Activated naive CD4-positive, alpha-beta T cell (primary cell): ENCODE measurements around the gene ISLR2.

Source experiments
- DNase-seq, 4 experiments: peaks; one replicate each; lab custom pipeline; 2025; lab: John Stamatoyannopoulos, UW

The ISLR2 gene

GRCh38 chr15:74178326-74179100, 48.1 kb downstream of the ISLR2 start:
- no peak for DNase-seq

GRCh38 chr15:74179101-74179841, 48.9 kb downstream of the ISLR2 start:
- DNase-seq: no peak

GRCh38 chr15:74179983-74180880, 49.8 kb downstream of the ISLR2 start:
- no peak for DNase-seq

GRCh38 chr15:74180881-74181602, 50.7 kb downstream of the ISLR2 start:
- DNase-seq: no peak

GRCh38 chr15:74182131-74182530, 51.7 kb downstream of the ISLR2 start:
- no peak for DNase-seq

GRCh38 chr15:74184582-74185091, 54.3 kb downstream of the ISLR2 start:
- no peak for DNase-seq

GRCh38 chr15:74185710-74186348, 55.4 kb downstream of the ISLR2 start:
- no peak for DNase-seq
